Omental fat pad (tissue), 4 donors: Measurements from ENCODE around the gene MPIG6B. TPM values are rescaled to one million over a fixed set of nuclear protein-coding genes. Genes with fewer than 3 reads are reported as not detected.

Source experiments
- ATAC-seq: fragments of 150-250 bp; one replicate; pipeline ENCODE4 v1.9.1; 2016; ENCODE audit warnings: mild to moderate bottlenecking, moderate library complexity; ENCODE audit not compliant: low FRiP score
- DNase-seq: peaks from one replicate; pipeline ENCODE4 v3.0.0-alpha.2; 2019; ENCODE audit warnings: low spot score
- total RNA-seq, 4 donors: library from RNA; depleted of rRNA; stranded (reverse); fragments of >200 nt; gene quantifications; one replicate each; pipeline ENCODE4 v1.1.0, GENCODE V29; 2016
- TF ChIP-seq, protein P1 (sequence below), 3 donors: fragments of 450-650 bp; IDR thresholded peaks; one replicate each; pipeline ENCODE4 v1.5.1; 2016 to 2017; ENCODE audit warnings: antibody characterized with exemption in 3 of 3, mild to moderate bottlenecking in 3 of 3, moderate library complexity in 2 of 3

The MPIG6B gene
- total RNA-seq, 4 donors from 2014 or later: 0.84 TPM; not detected in 3

- ATAC-seq (no peak), DNase-seq (no peak)
- TF ChIP-seq, protein P1, sequence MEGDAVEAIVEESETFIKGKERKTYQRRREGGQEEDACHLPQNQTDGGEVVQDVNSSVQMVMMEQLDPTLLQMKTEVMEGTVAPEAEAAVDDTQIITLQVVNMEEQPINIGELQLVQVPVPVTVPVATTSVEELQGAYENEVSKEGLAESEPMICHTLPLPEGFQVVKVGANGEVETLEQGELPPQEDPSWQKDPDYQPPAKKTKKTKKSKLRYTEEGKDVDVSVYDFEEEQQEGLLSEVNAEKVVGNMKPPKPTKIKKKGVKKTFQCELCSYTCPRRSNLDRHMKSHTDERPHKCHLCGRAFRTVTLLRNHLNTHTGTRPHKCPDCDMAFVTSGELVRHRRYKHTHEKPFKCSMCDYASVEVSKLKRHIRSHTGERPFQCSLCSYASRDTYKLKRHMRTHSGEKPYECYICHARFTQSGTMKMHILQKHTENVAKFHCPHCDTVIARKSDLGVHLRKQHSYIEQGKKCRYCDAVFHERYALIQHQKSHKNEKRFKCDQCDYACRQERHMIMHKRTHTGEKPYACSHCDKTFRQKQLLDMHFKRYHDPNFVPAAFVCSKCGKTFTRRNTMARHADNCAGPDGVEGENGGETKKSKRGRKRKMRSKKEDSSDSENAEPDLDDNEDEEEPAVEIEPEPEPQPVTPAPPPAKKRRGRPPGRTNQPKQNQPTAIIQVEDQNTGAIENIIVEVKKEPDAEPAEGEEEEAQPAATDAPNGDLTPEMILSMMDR (IDR thresholded peaks at IDR 0.05): no peak
These were observed 21.3 kb upstream of the MPIG6B start for GRCh38 chr6:31701666-31702404.

DNA sequence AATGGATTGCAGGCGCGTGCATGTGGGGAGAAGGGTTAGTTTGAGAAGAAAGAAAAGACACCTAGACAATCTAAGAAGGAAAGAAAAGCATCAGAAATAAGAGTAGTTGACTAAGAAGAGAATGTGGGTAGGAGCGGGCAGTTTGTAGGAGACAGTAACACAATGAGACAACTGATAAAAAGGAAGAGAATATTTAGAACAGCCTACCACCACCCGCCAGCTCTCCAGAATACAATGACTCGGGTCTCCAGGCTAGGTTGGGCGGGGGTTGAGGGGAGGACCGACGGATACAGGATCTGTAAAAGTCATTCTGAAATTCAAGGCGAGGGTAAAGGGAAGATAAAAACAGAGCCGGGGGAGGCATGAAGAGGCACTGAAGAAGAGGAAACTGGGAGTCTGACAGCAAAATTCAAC lies 20.8 kb upstream of the MPIG6B start:
- ATAC-seq (no peak), DNase-seq (no peak)
- TF ChIP-seq, protein P1 (IDR thresholded peaks at IDR 0.05): no peak

DNA sequence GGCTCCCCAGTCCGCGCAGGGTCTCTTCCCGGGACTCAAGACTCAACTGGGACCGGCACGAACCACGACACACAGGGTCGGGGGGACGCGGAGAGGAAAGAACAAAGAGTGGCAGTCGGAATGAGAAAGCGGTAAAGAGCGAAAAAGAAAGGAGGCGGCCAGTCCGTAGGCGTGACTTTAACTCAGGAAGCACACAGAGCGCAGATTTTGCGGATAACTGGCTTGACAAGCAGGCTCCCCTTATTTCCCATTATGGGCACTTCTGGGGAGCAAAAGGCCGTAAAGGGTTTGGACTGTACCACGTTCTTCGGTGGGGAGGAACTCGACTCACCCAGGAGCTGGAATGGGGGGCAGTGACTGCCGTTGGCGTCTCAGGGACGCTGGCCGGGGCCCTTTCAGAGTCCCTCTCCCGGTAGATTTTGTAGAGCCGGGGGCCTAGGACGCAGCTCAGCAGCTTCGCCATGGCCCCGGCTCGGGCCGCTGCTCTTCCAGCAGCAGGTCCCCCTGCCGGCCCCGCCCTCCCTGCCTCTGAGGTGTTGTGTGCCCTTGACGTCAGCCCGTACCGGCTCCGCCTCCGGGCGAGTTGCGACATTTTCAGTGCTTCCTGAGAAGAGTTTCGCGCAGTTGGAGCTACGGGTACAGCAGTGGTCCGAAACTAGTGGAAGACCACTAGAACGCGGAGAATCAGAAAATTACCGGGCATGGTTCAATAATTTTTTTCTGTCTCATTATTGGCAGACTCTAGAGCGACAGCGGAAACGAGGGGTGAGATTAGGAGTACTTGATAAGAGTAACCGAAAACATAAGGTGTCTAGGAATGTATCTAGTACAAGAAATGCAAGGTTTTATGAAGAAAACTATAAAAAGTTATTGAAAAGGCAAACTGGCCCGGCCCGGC lies 20.1 kb upstream of the MPIG6B start, which contains the start of gene ABHD16A:
Gene ABHD16A, minus strand, starts transcription at position 506 of the 898 bp plus-strand sequence. Its CDS starts 43 bp downstream, at position 463.
- peak; percentile 97 for ATAC-seq
- DNase-seq: peak; percentile 96
- TF ChIP-seq, protein P1 (IDR thresholded peaks at IDR 0.05): no peak

DNA sequence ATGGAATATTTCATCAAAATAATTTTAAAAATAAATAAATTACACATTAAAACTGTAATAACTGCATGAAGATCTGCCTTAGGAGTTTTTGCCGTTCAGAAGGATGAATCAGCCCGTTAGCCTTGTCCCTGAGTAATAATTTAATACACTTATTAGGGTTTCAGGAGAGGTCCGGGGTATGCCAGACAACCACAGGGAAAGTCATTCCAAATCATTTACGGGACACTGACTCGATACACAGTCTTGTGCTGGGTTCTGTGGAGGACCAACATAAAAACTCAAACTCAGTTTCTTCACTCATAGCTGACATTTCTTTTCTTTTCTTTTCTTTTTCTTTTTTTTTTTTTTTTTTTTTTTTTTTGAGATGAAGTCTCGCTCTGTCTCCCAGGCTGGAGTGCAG lies 17.2 kb upstream of the MPIG6B start:
- ATAC-seq: no peak
- TF ChIP-seq, protein P1 (IDR thresholded peaks at IDR 0.05): no peak
- DNase-seq: no peak

DNA sequence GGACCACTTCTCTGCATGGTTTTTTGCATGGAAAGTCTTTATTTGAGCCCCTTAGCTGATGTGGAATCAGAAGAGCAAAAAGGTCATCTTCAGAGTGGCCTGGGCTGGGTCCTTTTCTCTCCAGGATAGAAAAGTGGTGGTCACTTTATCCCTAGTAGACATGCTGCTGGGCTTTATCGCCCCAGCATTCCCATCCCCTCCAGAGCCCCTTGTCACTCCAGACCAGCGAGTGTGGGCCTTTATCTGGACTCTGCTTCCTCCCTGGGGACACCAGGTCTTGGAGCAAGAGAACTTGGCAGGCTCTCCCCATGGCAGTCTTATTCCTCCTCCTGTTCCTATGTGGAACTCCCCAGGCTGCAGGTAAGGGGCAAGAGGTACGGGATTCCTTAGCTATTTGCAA lies 16.6 kb upstream of the MPIG6B start, which contains the start of gene LY6G6F:
Gene LY6G6F, plus strand, starts transcription at position 268 of the 400 bp plus-strand sequence. Its CDS starts 41 bp downstream, at position 309.
- DNase-seq (no peak), ATAC-seq (no peak)
- TF ChIP-seq, protein P1 (IDR thresholded peaks at IDR 0.05): no peak

GRCh38 chr6:31707701-31708100 lies 15.5 kb upstream of the MPIG6B start:
- ATAC-seq: no peak
- no peak for DNase-seq
- TF ChIP-seq, protein P1 (IDR thresholded peaks at IDR 0.05): no peak
